Loucy (cell line): ENCODE data around the gene GBF1.

ENCODE experiments used
- H2AFZ ChIP-seq: fragments of 200-600 bp; sonication (generic); 2 replicates; pipeline ENCODE4 v1.6.0; 2016; ENCODE audit warnings: antibody characterized with exemption, mild to moderate bottlenecking, low read length, moderate library complexity
- H3F3A ChIP-seq: fragments of 200-600 bp; 2 replicates; pipeline ENCODE4 v1.6.0; 2016; ENCODE audit warnings: antibody characterized with exemption, low read depth, mild to moderate bottlenecking
- H3K27me3 ChIP-seq: fragments of 200-600 bp; sonication (generic); 2 replicates; pipeline ENCODE4 v1.6.1; 2014; ENCODE audit warnings: low read length, mild to moderate bottlenecking; ENCODE audit not compliant: insufficient read depth, poor library complexity, severe bottlenecking
- H3K36me3 ChIP-seq: fragments of 200-600 bp; sonication (generic); 2 replicates; pipeline ENCODE4 v1.6.1; 2016; ENCODE audit warnings: low read length; ENCODE audit not compliant: insufficient read depth
- H3K4me1 ChIP-seq: fragments of 200-600 bp; sonication (generic); 2 replicates; pipeline ENCODE4 v1.5.1; 2014; ENCODE audit warnings: low read length, mild to moderate bottlenecking; ENCODE audit not compliant: insufficient read depth, poor library complexity, severe bottlenecking
- H3K4me2 ChIP-seq: fragments of 200-600 bp; sonication (generic); 2 replicates; pipeline ENCODE4 v1.6.0; 2014; ENCODE audit warnings: antibody characterized with exemption, low read length, low read depth, mild to moderate bottlenecking; ENCODE audit not compliant: poor library complexity, severe bottlenecking
- H3K4me3 ChIP-seq: fragments of 200-600 bp; sonication (generic); 2 replicates; pipeline ENCODE4 v1.5.1; 2014; ENCODE audit warnings: low read length, mild to moderate bottlenecking, mixed read lengths; ENCODE audit not compliant: poor library complexity, severe bottlenecking
- H3K79me2 ChIP-seq: fragments of 200-600 bp; sonication (generic); 2 replicates; pipeline ENCODE4 v1.6.1; 2014; ENCODE audit warnings: low read length; ENCODE audit not compliant: insufficient read depth
- H3K9ac ChIP-seq: fragments of 200-600 bp; sonication (generic); 2 replicates; pipeline ENCODE4 v1.6.0; 2014; ENCODE audit warnings: mild to moderate bottlenecking, low read depth, low read length, moderate library complexity; ENCODE audit not compliant: poor library complexity, severe bottlenecking
- H3K9me2 ChIP-seq: fragments of 200-600 bp; sonication (generic); replicated peaks from 2 replicates; pipeline ENCODE4 v1.6.1; 2016; ENCODE audit warnings: low read depth, low read length, mixed read lengths
- H3K9me3 ChIP-seq: fragments of 200-600 bp; sonication (generic); 2 replicates; pipeline ENCODE4 v1.6.1; 2014; ENCODE audit warnings: mild to moderate bottlenecking, antibody characterized with exemption, low read length, low read depth; ENCODE audit not compliant: insufficient read depth
- H4K20me1 ChIP-seq: fragments of 200-600 bp; sonication (generic); 2 replicates; pipeline ENCODE4 v1.6.0; 2014; ENCODE audit warnings: antibody characterized with exemption, low read length, mild to moderate bottlenecking; ENCODE audit not compliant: insufficient read depth, poor library complexity, severe bottlenecking
- CTCF ChIP-seq: fragments of 200-600 bp; sonication (generic); conservative IDR thresholded peaks from 2 replicates; pipeline ENCODE4 v1.5.1; 2014; ENCODE audit warnings: mild to moderate bottlenecking, antibody characterized with exemption, low read length
- EZH2phosphoT487 ChIP-seq: fragments of 200-600 bp; IDR thresholded peaks from 2 replicates; pipeline ENCODE4 v1.6.1; 2018; ENCODE audit warnings: antibody characterized with exemption, mild to moderate bottlenecking, moderate library complexity, borderline replicate concordance

Gene GBF1

GRCh38 chr10:102268375-102268888, 23.1 kb downstream of the GBF1 start:
- Histone ChIP-seq H2AFZ (no peak overlapping the region), H3K4me1 (peaks cover 15% of the 10 kb centered on the region), H3K9me3 (no peaks in the 10 kb centered on the region), H3K79me2 (peaks cover 68% of the 10 kb centered on the region), H3K36me3 (peaks cover 41% of the 10 kb centered on the region; the same call in 1 of the 2 replicates), H3K4me2 (no peak overlapping the region), H3K9ac (no peak overlapping the region), H3K27me3 (no peaks in the 10 kb centered on the region), H4K20me1 (peaks cover 20% of the 10 kb centered on the region), H3K4me3 (no peak overlapping the region), H3K9me2 (no peaks in the 10 kb centered on the region), H3F3A (no peaks in the 10 kb centered on the region)
- TF ChIP-seq EZH2phosphoT487: no peak
- peak; percentile 58 for TF ChIP-seq CTCF

DNA sequence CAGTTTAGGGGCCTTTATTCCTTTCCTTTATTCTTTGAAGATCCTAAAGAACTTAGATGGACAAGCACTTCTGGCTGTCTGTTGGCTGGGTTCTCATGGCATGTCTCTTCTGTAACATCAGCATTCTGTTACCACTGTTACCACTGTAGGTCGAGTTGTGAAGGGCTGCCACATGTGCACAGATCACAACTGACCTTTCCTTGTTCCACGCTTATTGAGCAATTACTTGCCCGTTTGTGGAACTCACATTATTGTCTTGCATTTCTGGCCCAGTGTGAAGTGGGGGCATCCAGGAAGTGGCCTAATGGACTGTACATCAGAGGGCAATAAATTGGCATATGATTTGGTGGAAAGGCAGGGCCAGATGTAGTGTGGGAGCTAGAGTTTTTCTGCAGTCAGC, 23.7 kb downstream of the GBF1 start:
- H3K4me3 ChIP-seq: no peak overlapping the region
- no peaks in the 10 kb centered on the region for H3K27me3 ChIP-seq
- peaks cover 39% of the 10 kb centered on the region; the same call in 1 of the 2 replicates for H3K36me3 ChIP-seq
- H3K9me3 ChIP-seq: no peaks in the 10 kb centered on the region
- H3K4me1 ChIP-seq: peaks cover 15% of the 10 kb centered on the region
- no peak overlapping the region for H3K4me2 ChIP-seq
- H2AFZ ChIP-seq: no peak overlapping the region
- H4K20me1 ChIP-seq: peaks cover 20% of the 10 kb centered on the region
- TF ChIP-seq CTCF (no peak), EZH2phosphoT487 (no peak)
- peaks cover 68% of the 10 kb centered on the region for H3K79me2 ChIP-seq
- no peaks in the 10 kb centered on the region for H3K9me2 ChIP-seq
- H3F3A ChIP-seq: no peaks in the 10 kb centered on the region
- H3K9ac ChIP-seq: no peak overlapping the region

- Histone ChIP-seq H3K79me2 (peaks cover 69% of the 10 kb centered on the region), H3K4me1 (peaks cover 1% of the 10 kb centered on the region), H4K20me1 (peaks cover 24% of the 10 kb centered on the region), H3K9ac (no peak overlapping the region), H3K9me3 (no peaks in the 10 kb centered on the region), H3F3A (no peaks in the 10 kb centered on the region), H3K4me2 (no peak overlapping the region), H3K9me2 (no peaks in the 10 kb centered on the region), H3K36me3 (peaks cover 31% of the 10 kb centered on the region; the same call in 1 of the 2 replicates), H2AFZ (no peak overlapping the region), H3K4me3 (no peak overlapping the region), H3K27me3 (no peaks in the 10 kb centered on the region)
- TF ChIP-seq CTCF (no peak), EZH2phosphoT487 (no peak)
Observed at GRCh38 chr10:102274062-102274461, 28.7 kb downstream of the GBF1 start.
